WTC11 (cell line): ENCODE data around the gene TUBGCP4. TPM values are rescaled to one million over a fixed set of nuclear protein-coding genes. Genes with fewer than 3 reads are reported as not detected.

Experiments
- ATAC-seq: fragments of 200-7000 bp; cut with Tn5 transposase; 2 replicates; pipeline ENCODE4 v1.10.0; 2021; ENCODE audit warnings: mild to moderate bottlenecking, moderate library complexity
- CTCF ChIA-PET: fragments of 300-600 bp; sonication (Branson Sonifier 250); formaldehyde crosslinking; loops from one replicate; lab custom pipeline; 2021; ENCODE audit warnings: antibody characterized with exemption; lab: Charles Lee
- POLR2A ChIA-PET: fragments of 350-600 bp; sonication (Branson Sonifier 250); formaldehyde crosslinking; loops from one replicate; lab custom pipeline; 2021; ENCODE audit warnings: antibody characterized with exemption; lab: Charles Lee
- DNase-seq: peaks from one replicate; pipeline ENCODE4 v3.0.0; 2021; ENCODE audit warnings: low spot score
- H3K27ac Mint-ChIP-seq: 2 replicates; pipeline ENCODE4 v1.8.0; 2021; ENCODE audit warnings: mixed read lengths
- H3K27me3 Mint-ChIP-seq: 2 replicates; pipeline ENCODE4 v1.8.0; 2021; ENCODE audit warnings: low read depth, mild to moderate bottlenecking, moderate library complexity, mixed read lengths
- H3K36me3 Mint-ChIP-seq: 2 replicates; pipeline ENCODE4 v1.8.0; 2021; ENCODE audit warnings: mixed read lengths
- H3K4me1 Mint-ChIP-seq: 2 replicates; pipeline ENCODE4 v1.8.0; 2022; ENCODE audit warnings: mixed read lengths
- H3K4me3 Mint-ChIP-seq: 2 replicates; pipeline ENCODE4 v1.8.0; 2021; ENCODE audit warnings: mild to moderate bottlenecking, moderate library complexity, mixed read lengths
- H3K9me3 Mint-ChIP-seq: 2 replicates; pipeline ENCODE4 v1.8.0; 2021; ENCODE audit warnings: mixed read lengths
- ATF2 ChIP-seq: sonication (generic); formaldehyde crosslinking; IDR thresholded peaks from 2 replicates; pipeline ENCODE4 v1.8.1; 2022; ENCODE audit warnings: low read depth, missing genetic modification reagents, borderline replicate concordance
- CTCF ChIP-seq: fragments of 200-600 bp; IDR thresholded peaks from 2 replicates; pipeline ENCODE4 v1.8.0; 2022; ENCODE audit warnings: antibody characterized with exemption
- NR2C2 ChIP-seq: sonication (generic); formaldehyde crosslinking; IDR thresholded peaks from 2 replicates; pipeline ENCODE4 v1.8.0; 2022; ENCODE audit warnings: mild to moderate bottlenecking, missing genetic modification reagents
- PRRX2 ChIP-seq: fragments of 250-450 bp; sonication (Bioruptor Pico); IDR thresholded peaks from 2 replicates; pipeline ENCODE4 v1.8.0; 2021; ENCODE audit warnings: mild to moderate bottlenecking
- RELA ChIP-seq: sonication (generic); formaldehyde crosslinking; IDR thresholded peaks from 2 replicates; pipeline ENCODE4 v1.8.1; 2022; ENCODE audit warnings: missing genetic modification reagents, mild to moderate bottlenecking, borderline replicate concordance
- TEAD1 ChIP-seq: sonication (generic); formaldehyde crosslinking; IDR thresholded peaks from 2 replicates; pipeline ENCODE4 v1.8.0; 2022; ENCODE audit warnings: mild to moderate bottlenecking, missing genetic modification reagents
- ZNF317 ChIP-seq: sonication (generic); formaldehyde crosslinking; IDR thresholded peaks from 2 replicates; pipeline ENCODE4 v1.8.1; 2023; ENCODE audit warnings: low read depth, mild to moderate bottlenecking, moderate library complexity, missing genetic modification reagents, borderline replicate concordance
- ZNF425 ChIP-seq: fragments of 250-450 bp; sonication (Bioruptor Pico); conservative IDR thresholded peaks from 2 replicates; pipeline ENCODE4 v1.9.0; 2021; ENCODE audit warnings: mild to moderate bottlenecking
- ZSCAN18 ChIP-seq: fragments of 250-450 bp; sonication (Bioruptor Pico); IDR thresholded peaks from 2 replicates; pipeline ENCODE4 v2.1.2; 2022; ENCODE audit warnings: mild to moderate bottlenecking, moderate library complexity
- total RNA-seq: library from RNA; stranded (reverse); gene quantifications from 3 replicates; pipeline ENCODE4 v1.2.3, GENCODE V29; 2021
- TF ChIP-seq, protein P1 (sequence below): sonication (generic); formaldehyde crosslinking; IDR thresholded peaks from 2 replicates; pipeline ENCODE4 v1.8.1; 2023; ENCODE audit warnings: mild to moderate bottlenecking, missing genetic modification reagents, moderate library complexity
- TF ChIP-seq, protein P2 (sequence below): sonication (generic); formaldehyde crosslinking; conservative IDR thresholded peaks from 2 replicates; pipeline ENCODE4 v1.8.1; 2023; ENCODE audit warnings: mild to moderate bottlenecking, low read depth, missing genetic modification reagents, moderate library complexity
- TF ChIP-seq, protein P3 (sequence below): fragments of 250-450 bp; sonication (Bioruptor Pico); IDR thresholded peaks from 2 replicates; pipeline ENCODE4 v1.9.0; 2021; ENCODE audit warnings: mild to moderate bottlenecking
- TF ChIP-seq, protein P4 (sequence below): sonication (generic); formaldehyde crosslinking; IDR thresholded peaks from 2 replicates; pipeline ENCODE4 v1.8.0; 2023; ENCODE audit warnings: missing genetic modification reagents, mild to moderate bottlenecking, borderline replicate concordance

The TUBGCP4 gene
- total RNA-seq, 1 experiment from 2014 or later: 22.5 TPM

DNA sequence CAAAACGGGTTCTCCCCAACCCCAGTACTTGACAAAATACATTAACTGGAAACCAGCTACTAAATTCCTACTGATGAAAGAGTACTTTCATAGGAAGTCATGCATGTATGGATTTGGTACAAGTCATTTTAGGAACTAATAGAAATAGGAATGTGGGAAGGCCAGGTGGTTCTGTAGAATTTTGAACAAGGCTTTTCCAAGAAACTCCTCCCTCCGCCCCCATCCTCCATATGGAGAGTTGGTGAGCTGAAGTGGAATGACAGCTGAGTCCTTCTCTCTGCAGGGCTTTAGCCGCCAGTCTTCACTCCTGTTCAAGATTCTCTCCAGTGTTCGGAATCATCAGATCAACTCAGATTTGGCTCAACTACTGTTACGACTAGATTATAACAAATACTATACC is 33.2 kb downstream of the TUBGCP4 start:
- POLR2A ChIA-PET: interaction anchor here (0.7 kb wide), 1 partner anchor 346 kb away, joined by 4 read pairs; no protein-coding TSS in a partner anchor
- Mint-ChIP-seq H3K27ac (no peak overlapping the region), H3K36me3 (peaks cover 82% of the 10 kb centered on the region), H3K27me3 (no peaks in the 10 kb centered on the region), H3K4me1 (no peaks in the 10 kb centered on the region), H3K4me3 (no peak overlapping the region), H3K9me3 (no peaks in the 10 kb centered on the region)
- CTCF ChIA-PET: no interaction called here
- no peak for ATAC-seq
- TF ChIP-seq, protein P1, sequence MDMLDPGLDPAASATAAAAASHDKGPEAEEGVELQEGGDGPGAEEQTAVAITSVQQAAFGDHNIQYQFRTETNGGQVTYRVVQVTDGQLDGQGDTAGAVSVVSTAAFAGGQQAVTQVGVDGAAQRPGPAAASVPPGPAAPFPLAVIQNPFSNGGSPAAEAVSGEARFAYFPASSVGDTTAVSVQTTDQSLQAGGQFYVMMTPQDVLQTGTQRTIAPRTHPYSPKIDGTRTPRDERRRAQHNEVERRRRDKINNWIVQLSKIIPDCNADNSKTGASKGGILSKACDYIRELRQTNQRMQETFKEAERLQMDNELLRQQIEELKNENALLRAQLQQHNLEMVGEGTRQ (CRISPR knock-in tag): no peak
- no peak for TF ChIP-seq ZNF425 (CRISPR knock-in tag)
- no peak for TF ChIP-seq ATF2 (CRISPR knock-in tag)
- TF ChIP-seq PRRX2 (CRISPR knock-in tag): no peak
- TF ChIP-seq TEAD1 (CRISPR knock-in tag): no peak
- no peak for TF ChIP-seq NR2C2 (CRISPR knock-in tag)
- TF ChIP-seq, protein P2, sequence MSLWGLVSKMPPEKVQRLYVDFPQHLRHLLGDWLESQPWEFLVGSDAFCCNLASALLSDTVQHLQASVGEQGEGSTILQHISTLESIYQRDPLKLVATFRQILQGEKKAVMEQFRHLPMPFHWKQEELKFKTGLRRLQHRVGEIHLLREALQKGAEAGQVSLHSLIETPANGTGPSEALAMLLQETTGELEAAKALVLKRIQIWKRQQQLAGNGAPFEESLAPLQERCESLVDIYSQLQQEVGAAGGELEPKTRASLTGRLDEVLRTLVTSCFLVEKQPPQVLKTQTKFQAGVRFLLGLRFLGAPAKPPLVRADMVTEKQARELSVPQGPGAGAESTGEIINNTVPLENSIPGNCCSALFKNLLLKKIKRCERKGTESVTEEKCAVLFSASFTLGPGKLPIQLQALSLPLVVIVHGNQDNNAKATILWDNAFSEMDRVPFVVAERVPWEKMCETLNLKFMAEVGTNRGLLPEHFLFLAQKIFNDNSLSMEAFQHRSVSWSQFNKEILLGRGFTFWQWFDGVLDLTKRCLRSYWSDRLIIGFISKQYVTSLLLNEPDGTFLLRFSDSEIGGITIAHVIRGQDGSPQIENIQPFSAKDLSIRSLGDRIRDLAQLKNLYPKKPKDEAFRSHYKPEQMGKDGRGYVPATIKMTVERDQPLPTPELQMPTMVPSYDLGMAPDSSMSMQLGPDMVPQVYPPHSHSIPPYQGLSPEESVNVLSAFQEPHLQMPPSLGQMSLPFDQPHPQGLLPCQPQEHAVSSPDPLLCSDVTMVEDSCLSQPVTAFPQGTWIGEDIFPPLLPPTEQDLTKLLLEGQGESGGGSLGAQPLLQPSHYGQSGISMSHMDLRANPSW (CRISPR knock-in tag): no peak
- no peak for DNase-seq

DNA sequence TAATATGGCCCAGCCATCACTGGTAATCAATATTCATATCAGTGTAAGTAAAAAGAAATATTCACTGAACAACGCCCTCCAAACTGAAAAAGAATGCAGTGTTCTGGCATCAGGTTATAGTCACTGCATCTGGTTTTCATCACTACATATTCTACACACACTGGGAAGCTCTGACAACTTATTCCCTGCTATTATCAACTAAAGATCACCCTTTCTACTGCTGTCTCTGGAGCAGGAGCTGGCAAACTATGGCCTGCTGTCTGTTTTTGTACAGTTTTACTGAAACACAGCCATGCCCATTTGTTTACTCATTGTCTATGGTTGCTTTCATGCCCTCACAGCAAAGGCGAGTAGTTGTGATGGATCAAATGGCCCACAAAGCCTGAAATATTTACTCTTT is 35.3 kb downstream of the TUBGCP4 start:
- H3K36me3 Mint-ChIP-seq: peaks cover 87% of the 10 kb centered on the region
- no peak overlapping the region for H3K27ac Mint-ChIP-seq
- H3K9me3 Mint-ChIP-seq: no peaks in the 10 kb centered on the region
- H3K27me3 Mint-ChIP-seq: no peaks in the 10 kb centered on the region
- POLR2A ChIA-PET: no interaction called here
- no peak overlapping the region for H3K4me3 Mint-ChIP-seq
- no peak for DNase-seq
- no peak for ATAC-seq
- CTCF ChIA-PET: interaction anchor here (1.2 kb wide), 1 partner anchor 30 kb away, joined by 3 read pairs; no protein-coding TSS in a partner anchor
- H3K4me1 Mint-ChIP-seq: no peaks in the 10 kb centered on the region
- TF ChIP-seq RELA (CRISPR knock-in tag) (no peak), ZSCAN18 (CRISPR knock-in tag) (no peak), CTCF (no peak), ATF2 (CRISPR knock-in tag) (no peak), TEAD1 (CRISPR knock-in tag) (no peak), ZNF317 (CRISPR knock-in tag) (no peak)
- TF ChIP-seq, protein P3, sequence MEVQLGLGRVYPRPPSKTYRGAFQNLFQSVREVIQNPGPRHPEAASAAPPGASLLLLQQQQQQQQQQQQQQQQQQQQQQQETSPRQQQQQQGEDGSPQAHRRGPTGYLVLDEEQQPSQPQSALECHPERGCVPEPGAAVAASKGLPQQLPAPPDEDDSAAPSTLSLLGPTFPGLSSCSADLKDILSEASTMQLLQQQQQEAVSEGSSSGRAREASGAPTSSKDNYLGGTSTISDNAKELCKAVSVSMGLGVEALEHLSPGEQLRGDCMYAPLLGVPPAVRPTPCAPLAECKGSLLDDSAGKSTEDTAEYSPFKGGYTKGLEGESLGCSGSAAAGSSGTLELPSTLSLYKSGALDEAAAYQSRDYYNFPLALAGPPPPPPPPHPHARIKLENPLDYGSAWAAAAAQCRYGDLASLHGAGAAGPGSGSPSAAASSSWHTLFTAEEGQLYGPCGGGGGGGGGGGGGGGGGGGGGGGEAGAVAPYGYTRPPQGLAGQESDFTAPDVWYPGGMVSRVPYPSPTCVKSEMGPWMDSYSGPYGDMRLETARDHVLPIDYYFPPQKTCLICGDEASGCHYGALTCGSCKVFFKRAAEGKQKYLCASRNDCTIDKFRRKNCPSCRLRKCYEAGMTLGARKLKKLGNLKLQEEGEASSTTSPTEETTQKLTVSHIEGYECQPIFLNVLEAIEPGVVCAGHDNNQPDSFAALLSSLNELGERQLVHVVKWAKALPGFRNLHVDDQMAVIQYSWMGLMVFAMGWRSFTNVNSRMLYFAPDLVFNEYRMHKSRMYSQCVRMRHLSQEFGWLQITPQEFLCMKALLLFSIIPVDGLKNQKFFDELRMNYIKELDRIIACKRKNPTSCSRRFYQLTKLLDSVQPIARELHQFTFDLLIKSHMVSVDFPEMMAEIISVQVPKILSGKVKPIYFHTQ: no peak
- TF ChIP-seq, protein P4, sequence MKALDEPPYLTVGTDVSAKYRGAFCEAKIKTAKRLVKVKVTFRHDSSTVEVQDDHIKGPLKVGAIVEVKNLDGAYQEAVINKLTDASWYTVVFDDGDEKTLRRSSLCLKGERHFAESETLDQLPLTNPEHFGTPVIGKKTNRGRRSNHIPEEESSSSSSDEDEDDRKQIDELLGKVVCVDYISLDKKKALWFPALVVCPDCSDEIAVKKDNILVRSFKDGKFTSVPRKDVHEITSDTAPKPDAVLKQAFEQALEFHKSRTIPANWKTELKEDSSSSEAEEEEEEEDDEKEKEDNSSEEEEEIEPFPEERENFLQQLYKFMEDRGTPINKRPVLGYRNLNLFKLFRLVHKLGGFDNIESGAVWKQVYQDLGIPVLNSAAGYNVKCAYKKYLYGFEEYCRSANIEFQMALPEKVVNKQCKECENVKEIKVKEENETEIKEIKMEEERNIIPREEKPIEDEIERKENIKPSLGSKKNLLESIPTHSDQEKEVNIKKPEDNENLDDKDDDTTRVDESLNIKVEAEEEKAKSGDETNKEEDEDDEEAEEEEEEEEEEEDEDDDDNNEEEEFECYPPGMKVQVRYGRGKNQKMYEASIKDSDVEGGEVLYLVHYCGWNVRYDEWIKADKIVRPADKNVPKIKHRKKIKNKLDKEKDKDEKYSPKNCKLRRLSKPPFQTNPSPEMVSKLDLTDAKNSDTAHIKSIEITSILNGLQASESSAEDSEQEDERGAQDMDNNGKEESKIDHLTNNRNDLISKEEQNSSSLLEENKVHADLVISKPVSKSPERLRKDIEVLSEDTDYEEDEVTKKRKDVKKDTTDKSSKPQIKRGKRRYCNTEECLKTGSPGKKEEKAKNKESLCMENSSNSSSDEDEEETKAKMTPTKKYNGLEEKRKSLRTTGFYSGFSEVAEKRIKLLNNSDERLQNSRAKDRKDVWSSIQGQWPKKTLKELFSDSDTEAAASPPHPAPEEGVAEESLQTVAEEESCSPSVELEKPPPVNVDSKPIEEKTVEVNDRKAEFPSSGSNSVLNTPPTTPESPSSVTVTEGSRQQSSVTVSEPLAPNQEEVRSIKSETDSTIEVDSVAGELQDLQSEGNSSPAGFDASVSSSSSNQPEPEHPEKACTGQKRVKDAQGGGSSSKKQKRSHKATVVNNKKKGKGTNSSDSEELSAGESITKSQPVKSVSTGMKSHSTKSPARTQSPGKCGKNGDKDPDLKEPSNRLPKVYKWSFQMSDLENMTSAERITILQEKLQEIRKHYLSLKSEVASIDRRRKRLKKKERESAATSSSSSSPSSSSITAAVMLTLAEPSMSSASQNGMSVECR (CRISPR knock-in tag): no peak
